Measurements from ENCODE around the gene USP16.

DNA sequence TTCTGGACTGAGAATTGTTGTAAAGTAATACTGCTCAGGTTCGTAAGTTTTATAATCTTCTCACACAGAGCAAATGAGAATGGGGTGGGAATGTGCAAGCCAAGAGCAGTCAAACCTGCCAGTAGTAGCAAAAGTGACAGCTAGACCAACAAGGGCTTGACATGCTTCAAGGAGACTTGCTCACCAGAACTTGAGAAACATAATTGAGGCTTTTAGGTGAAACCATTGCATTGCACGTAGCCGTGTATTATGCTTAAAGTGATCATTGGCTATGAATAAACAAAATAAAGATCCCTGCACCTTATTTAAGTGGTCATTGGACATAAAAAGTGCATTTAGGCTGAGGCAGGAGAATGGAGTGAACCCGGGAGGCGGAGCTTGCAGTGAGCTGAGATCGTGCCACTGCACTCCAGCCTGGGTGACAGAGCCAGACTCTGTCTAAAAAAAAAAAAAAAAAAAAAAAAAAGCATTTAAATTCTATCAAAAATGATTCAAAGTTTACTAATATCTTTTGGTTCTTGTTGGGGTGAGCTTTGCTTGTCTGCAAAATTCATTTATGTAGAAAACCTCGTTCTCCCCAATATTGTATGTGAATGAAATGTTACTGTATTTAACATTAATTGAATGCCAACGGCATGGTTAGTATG lies 60.8 kb downstream of the USP16 start:
- TF ChIP-seq EZH2 (IDR thresholded peaks at IDR 0.05; ENCODE audit: borderline replicate concordance, insufficient read depth, low read depth, low read length, poor library complexity, severe bottlenecking), result no peak
- TF ChIP-seq, protein P1, sequence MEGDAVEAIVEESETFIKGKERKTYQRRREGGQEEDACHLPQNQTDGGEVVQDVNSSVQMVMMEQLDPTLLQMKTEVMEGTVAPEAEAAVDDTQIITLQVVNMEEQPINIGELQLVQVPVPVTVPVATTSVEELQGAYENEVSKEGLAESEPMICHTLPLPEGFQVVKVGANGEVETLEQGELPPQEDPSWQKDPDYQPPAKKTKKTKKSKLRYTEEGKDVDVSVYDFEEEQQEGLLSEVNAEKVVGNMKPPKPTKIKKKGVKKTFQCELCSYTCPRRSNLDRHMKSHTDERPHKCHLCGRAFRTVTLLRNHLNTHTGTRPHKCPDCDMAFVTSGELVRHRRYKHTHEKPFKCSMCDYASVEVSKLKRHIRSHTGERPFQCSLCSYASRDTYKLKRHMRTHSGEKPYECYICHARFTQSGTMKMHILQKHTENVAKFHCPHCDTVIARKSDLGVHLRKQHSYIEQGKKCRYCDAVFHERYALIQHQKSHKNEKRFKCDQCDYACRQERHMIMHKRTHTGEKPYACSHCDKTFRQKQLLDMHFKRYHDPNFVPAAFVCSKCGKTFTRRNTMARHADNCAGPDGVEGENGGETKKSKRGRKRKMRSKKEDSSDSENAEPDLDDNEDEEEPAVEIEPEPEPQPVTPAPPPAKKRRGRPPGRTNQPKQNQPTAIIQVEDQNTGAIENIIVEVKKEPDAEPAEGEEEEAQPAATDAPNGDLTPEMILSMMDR (IDR thresholded peaks at IDR 0.05), result no peak
